SU-DHL-6 (cell line): ENCODE data around the gene PAN3.

Experiments used
- H2AFZ ChIP-seq: fragments of 200-600 bp; sonication (generic); 2 replicates; pipeline ENCODE4 v1.6.1; 2014; ENCODE audit warnings: low read depth, mild to moderate bottlenecking, moderate library complexity, mixed read lengths, antibody characterized with exemption, low read length; ENCODE audit not compliant: severe bottlenecking
- H3F3A ChIP-seq: fragments of 200-600 bp; shearing (Covaris generic); 2 replicates; pipeline ENCODE4 v1.6.0; 2016; ENCODE audit warnings: antibody characterized with exemption, mild to moderate bottlenecking; ENCODE audit not compliant: insufficient read depth
- H3K27ac ChIP-seq: fragments of 200-600 bp; sonication (generic); 2 replicates; pipeline ENCODE4 v1.5.1; 2016; ENCODE audit warnings: low read depth, mild to moderate bottlenecking, low read length, moderate library complexity, mixed read lengths
- H3K27me3 ChIP-seq: fragments of 200-600 bp; sonication (generic), shearing (Covaris generic); 2 replicates; pipeline ENCODE4 v1.6.0; 2014; ENCODE audit warnings: mild to moderate bottlenecking, low read length
- H3K36me3 ChIP-seq: fragments of 200-600 bp; sonication (generic); 2 replicates; pipeline ENCODE4 v1.6.1; 2014; ENCODE audit warnings: mild to moderate bottlenecking, low read length, mixed read lengths
- H3K4me2 ChIP-seq: fragments of 300-600, 200-600 bp; shearing (Covaris generic), sonication (generic); 2 replicates; pipeline ENCODE4 v1.6.0; 2014; ENCODE audit warnings: low read length, low read depth, mild to moderate bottlenecking; ENCODE audit not compliant: poor library complexity, severe bottlenecking
- H3K4me3 ChIP-seq: fragments of 200-600 bp; sonication (generic); 2 replicates; pipeline ENCODE4 v1.5.1; 2014; ENCODE audit warnings: antibody characterized with exemption, low read length, mild to moderate bottlenecking, mixed read lengths; ENCODE audit not compliant: insufficient read depth, poor library complexity, severe bottlenecking
- H3K79me2 ChIP-seq: fragments of 200-600 bp; sonication (generic); 2 replicates; pipeline ENCODE4 v1.6.1; 2014; ENCODE audit warnings: mild to moderate bottlenecking, low read length, moderate library complexity; ENCODE audit not compliant: insufficient read depth
- H3K9ac ChIP-seq: fragments of 200-600 bp; sonication (generic); 2 replicates; pipeline ENCODE4 v1.7.0; 2014; ENCODE audit warnings: mild to moderate bottlenecking, low read length
- H3K9me2 ChIP-seq: fragments of 200-600 bp; sonication (generic); replicated peaks from 2 replicates; pipeline ENCODE4 v1.6.1; 2014; ENCODE audit warnings: low read length; ENCODE audit not compliant: insufficient read depth
- H3K9me3 ChIP-seq: fragments of 200-600 bp; sonication (generic); 2 replicates; pipeline ENCODE4 v1.6.1; 2014; ENCODE audit warnings: low read length, mixed read lengths; ENCODE audit not compliant: insufficient read depth
- H4K20me1 ChIP-seq: fragments of 200-600 bp; sonication (generic); 2 replicates; pipeline ENCODE4 v1.6.1; 2014; ENCODE audit warnings: low read depth, mild to moderate bottlenecking, antibody characterized with exemption, low read length, moderate library complexity, mixed read lengths
- CTCF ChIP-seq: fragments of 200-600 bp; sonication (generic); IDR thresholded peaks from one replicate; pipeline ENCODE4 v1.5.1; 2017; ENCODE audit warnings: antibody characterized with exemption, mild to moderate bottlenecking, low read length, moderate library complexity; ENCODE audit not compliant: insufficient read depth, poor library complexity, severe bottlenecking
- EZH2phosphoT487 ChIP-seq: fragments of 200-600 bp; sonication (generic), shearing (Covaris generic); conservative IDR thresholded peaks from 2 replicates; pipeline ENCODE4 v1.6.1; 2018; ENCODE audit warnings: mild to moderate bottlenecking, antibody characterized with exemption, low read length, moderate library complexity, mixed read lengths

The PAN3 gene

GRCh38 chr13:28237944-28238343 is 99.6 kb downstream of the PAN3 start:
- Histone ChIP-seq H3K79me2 (no peaks in the 10 kb centered on the region), H3K27ac (no peak overlapping the region), H3K4me3 (no peak overlapping the region), H2AFZ (no peak overlapping the region), H3K9me2 (no peaks in the 10 kb centered on the region), H4K20me1 (no peaks in the 10 kb centered on the region; the same call in 1 of the 2 replicates), H3K9me3 (no peaks in the 10 kb centered on the region), H3K4me2 (no peak overlapping the region), H3K27me3 (no peaks in the 10 kb centered on the region), H3K9ac (no peak overlapping the region), H3K36me3 (peaks cover 5% of the 10 kb centered on the region), H3F3A (no peaks in the 10 kb centered on the region)
- TF ChIP-seq EZH2phosphoT487 (no peak), CTCF (no peak)

DNA sequence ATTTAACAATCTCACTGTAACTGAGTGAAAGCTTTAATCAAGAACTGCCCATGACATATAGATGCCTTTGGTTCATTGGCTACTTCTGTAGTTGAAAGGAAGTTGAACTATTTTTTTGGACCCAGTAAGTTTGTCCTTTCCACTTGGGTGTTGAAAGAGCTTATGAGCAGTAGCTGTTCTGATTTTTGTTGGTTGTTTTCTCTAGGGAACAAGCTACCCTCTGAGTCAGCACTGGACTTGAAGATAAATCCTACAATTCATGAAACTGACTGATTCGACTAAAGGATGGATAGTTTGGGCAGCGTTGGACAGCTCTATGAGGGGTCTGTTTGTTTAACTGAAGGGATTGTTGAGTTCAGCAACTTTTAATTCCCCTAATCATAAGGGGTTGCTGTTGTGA is 101.0 kb downstream of the PAN3 start:
- TF ChIP-seq EZH2phosphoT487 (no peak), CTCF (no peak)
- Histone ChIP-seq H3K9ac (no peak overlapping the region), H3K79me2 (no peaks in the 10 kb centered on the region), H3K4me2 (no peak overlapping the region), H3K9me2 (no peaks in the 10 kb centered on the region), H3K36me3 (peaks cover 10% of the 10 kb centered on the region; the same call in 1 of the 2 replicates), H3F3A (no peaks in the 10 kb centered on the region), H3K4me3 (no peak overlapping the region), H3K9me3 (no peaks in the 10 kb centered on the region), H3K27ac (no peak overlapping the region), H3K27me3 (no peaks in the 10 kb centered on the region), H2AFZ (no peak overlapping the region), H4K20me1 (no peaks in the 10 kb centered on the region; the same call in 1 of the 2 replicates)

- Histone ChIP-seq H3K9ac (no peak overlapping the region), H3K9me2 (no peaks in the 10 kb centered on the region), H3F3A (no peaks in the 10 kb centered on the region), H3K27me3 (no peaks in the 10 kb centered on the region), H3K79me2 (peaks cover 14% of the 10 kb centered on the region), H2AFZ (no peak overlapping the region), H3K4me2 (no peak overlapping the region), H4K20me1 (no peaks in the 10 kb centered on the region), H3K27ac (no peak overlapping the region), H3K4me3 (no peak overlapping the region), H3K9me3 (no peaks in the 10 kb centered on the region), H3K36me3 (peaks cover 30% of the 10 kb centered on the region)
- no peak for TF ChIP-seq CTCF
- no peak for TF ChIP-seq EZH2phosphoT487
These were observed 107.1 kb downstream of the PAN3 start for GRCh38 chr13:28245465-28245864.

- H3K36me3 ChIP-seq = peaks cover 35% of the 10 kb centered on the region
- no peak for TF ChIP-seq EZH2phosphoT487
- TF ChIP-seq CTCF = no peak
These were observed 108.5 kb downstream of the PAN3 start for GRCh38 chr13:28246891-28247290.

More at GRCh38 chr13:28246891-28247290, 108.5 kb downstream of the PAN3 start:
- no peaks in the 10 kb centered on the region for H3K27me3 ChIP-seq
- no peaks in the 10 kb centered on the region for H4K20me1 ChIP-seq
- H3K79me2 ChIP-seq = peaks cover 14% of the 10 kb centered on the region
- no peak overlapping the region for H3K9ac ChIP-seq
- no peak overlapping the region for H3K4me2 ChIP-seq
- H3F3A ChIP-seq = no peaks in the 10 kb centered on the region
- H2AFZ ChIP-seq = no peak overlapping the region
- H3K9me2 ChIP-seq = no peaks in the 10 kb centered on the region
- no peaks in the 10 kb centered on the region for H3K9me3 ChIP-seq
- no peak overlapping the region for H3K27ac ChIP-seq
- no peak overlapping the region for H3K4me3 ChIP-seq
